BE2C (cell line): Measurements from ENCODE around the gene PARD3.

Experiments
- DNase-seq: peaks from one replicate; pipeline ENCODE4 v3.0.0-alpha.2; 2020
- H3K27me3 ChIP-seq: fragments of 250-450 bp; sonication (Bioruptor Pico); 2 replicates; pipeline ENCODE4 v1.5.1; 2020; ENCODE audit warnings: mild to moderate bottlenecking
- H3K36me3 ChIP-seq: fragments of 250-450 bp; sonication (Bioruptor Pico); 2 replicates; pipeline ENCODE4 v1.5.1; 2020; ENCODE audit warnings: mild to moderate bottlenecking
- H3K4me1 ChIP-seq: fragments of 250-450 bp; sonication (Bioruptor Pico); 2 replicates; pipeline ENCODE4 v1.5.1; 2020
- H3K4me3 ChIP-seq: 2 replicates; pipeline ENCODE4 v1.5.1; 2011; ENCODE audit warnings: low read depth, low read length
- H3K9me3 ChIP-seq: fragments of 250-450 bp; sonication (Bioruptor Pico); 2 replicates; pipeline ENCODE4 v1.5.1; 2020
- CTCF ChIP-seq: IDR thresholded peaks from 2 replicates; pipeline ENCODE4 v1.5.1; 2012; ENCODE audit warnings: mild to moderate bottlenecking, low read depth, low read length

Gene PARD3

GRCh38 chr10:34141032-34141680 is 673.9 kb downstream of the PARD3 start:
- no peaks in the 10 kb centered on the region for H3K9me3 ChIP-seq
- no peak for DNase-seq
- no peaks in the 10 kb centered on the region for H3K36me3 ChIP-seq
- H3K4me1 ChIP-seq, result peaks cover 5% of the 10 kb centered on the region; the same call in 1 of the 2 replicates
- TF ChIP-seq CTCF, result no peak
- no peak overlapping the region for H3K4me3 ChIP-seq
- H3K27me3 ChIP-seq, result no peaks in the 10 kb centered on the region

- Histone ChIP-seq H3K4me3 (no peak overlapping the region), H3K27me3 (no peaks in the 10 kb centered on the region), H3K4me1 (peaks cover 5% of the 10 kb centered on the region; the same call in 1 of the 2 replicates), H3K9me3 (no peaks in the 10 kb centered on the region), H3K36me3 (no peaks in the 10 kb centered on the region)
- peak; percentile 29 for DNase-seq
- TF ChIP-seq CTCF, result no peak
These were observed 675.5 kb downstream of the PARD3 start for GRCh38 chr10:34139559-34139958.

- no peak for DNase-seq
- no peaks in the 10 kb centered on the region for H3K27me3 ChIP-seq
- TF ChIP-seq CTCF, result no peak
These were observed 677.1 kb downstream of the PARD3 start for GRCh38 chr10:34137955-34138354.

GRCh38 chr10:34137201-34137600 is 677.9 kb downstream of the PARD3 start:
- Histone ChIP-seq H3K4me1 (peaks cover 5% of the 10 kb centered on the region; the same call in 1 of the 2 replicates), H3K9me3 (no peaks in the 10 kb centered on the region), H3K27me3 (no peaks in the 10 kb centered on the region), H3K36me3 (no peaks in the 10 kb centered on the region), H3K4me3 (no peak overlapping the region)
- TF ChIP-seq CTCF, result no peak
- DNase-seq, result no peak

More at GRCh38 chr10:34137955-34138354, 677.1 kb downstream of the PARD3 start:
- Histone ChIP-seq H3K4me3 (no peak overlapping the region), H3K9me3 (no peaks in the 10 kb centered on the region), H3K4me1 (peaks cover 5% of the 10 kb centered on the region; the same call in 1 of the 2 replicates), H3K36me3 (no peaks in the 10 kb centered on the region)

- Histone ChIP-seq H3K4me3 (no peak overlapping the region), H3K36me3 (no peaks in the 10 kb centered on the region), H3K27me3 (no peaks in the 10 kb centered on the region), H3K4me1 (peaks cover 5% of the 10 kb centered on the region; the same call in 1 of the 2 replicates), H3K9me3 (no peaks in the 10 kb centered on the region)
- DNase-seq, result no peak
- no peak for TF ChIP-seq CTCF
These were observed 679.6 kb downstream of the PARD3 start for GRCh38 chr10:34135515-34135914.

GRCh38 chr10:34134602-34135001 is 680.5 kb downstream of the PARD3 start:
- peaks cover 4% of the 10 kb centered on the region; the same call in 1 of the 2 replicates for H3K4me1 ChIP-seq
- H3K4me3 ChIP-seq, result no peak overlapping the region
- no peaks in the 10 kb centered on the region; the same call in 1 of the 2 replicates for H3K9me3 ChIP-seq
- no peak for DNase-seq
- no peaks in the 10 kb centered on the region for H3K27me3 ChIP-seq
- no peak for TF ChIP-seq CTCF
- no peaks in the 10 kb centered on the region; the same call in 1 of the 2 replicates for H3K36me3 ChIP-seq
